Vagina (tissue), 2 donors: ENCODE measurements around the gene CTNNBL1.

Experiments
- POLR2AphosphoS5 ChIP-seq, 2 donors: sonication (generic); formaldehyde crosslinking; IDR thresholded peaks; one replicate each; pipeline ENCODE4 v1.9.0; 2017; ENCODE audit warnings: antibody characterized with exemption in 2 of 2, mild to moderate bottlenecking in 2 of 2, low read depth in 1 of 2; ENCODE audit not compliant: insufficient read depth in 1 of 2
- TF ChIP-seq, protein P1 (sequence below), 3 experiments: fragments of 450-650 bp in 2 of 3; fragments of 200-600 bp in 1 of 3; sonication (generic) in 1 of 3; IDR thresholded peaks; one replicate each; pipeline ENCODE4 v1.5.1; 2017 to 2019; ENCODE audit warnings: antibody characterized with exemption in 3 of 3, mild to moderate bottlenecking in 2 of 3, moderate library complexity in 2 of 3

DNA sequence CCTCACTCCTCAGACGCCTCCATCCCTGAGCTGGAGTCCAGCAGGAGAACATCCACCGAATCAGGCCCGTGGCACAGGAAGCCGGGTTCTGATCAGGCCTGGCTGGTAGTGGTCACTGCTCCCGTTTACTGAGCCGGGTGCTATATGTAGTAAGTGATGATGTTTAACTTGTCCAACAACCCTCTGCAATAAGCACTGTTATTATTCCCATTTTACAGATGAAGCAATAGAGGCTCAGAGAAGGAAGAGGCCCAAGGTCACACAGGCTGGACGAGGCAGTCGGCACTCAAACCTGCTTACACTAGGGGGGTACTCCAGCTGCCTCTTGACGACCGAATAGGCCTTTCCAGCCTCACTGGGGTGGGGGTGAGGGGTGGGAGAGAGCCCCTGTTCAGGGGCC lies 194.8 kb downstream of the CTNNBL1 start:
- TF ChIP-seq, protein P1, sequence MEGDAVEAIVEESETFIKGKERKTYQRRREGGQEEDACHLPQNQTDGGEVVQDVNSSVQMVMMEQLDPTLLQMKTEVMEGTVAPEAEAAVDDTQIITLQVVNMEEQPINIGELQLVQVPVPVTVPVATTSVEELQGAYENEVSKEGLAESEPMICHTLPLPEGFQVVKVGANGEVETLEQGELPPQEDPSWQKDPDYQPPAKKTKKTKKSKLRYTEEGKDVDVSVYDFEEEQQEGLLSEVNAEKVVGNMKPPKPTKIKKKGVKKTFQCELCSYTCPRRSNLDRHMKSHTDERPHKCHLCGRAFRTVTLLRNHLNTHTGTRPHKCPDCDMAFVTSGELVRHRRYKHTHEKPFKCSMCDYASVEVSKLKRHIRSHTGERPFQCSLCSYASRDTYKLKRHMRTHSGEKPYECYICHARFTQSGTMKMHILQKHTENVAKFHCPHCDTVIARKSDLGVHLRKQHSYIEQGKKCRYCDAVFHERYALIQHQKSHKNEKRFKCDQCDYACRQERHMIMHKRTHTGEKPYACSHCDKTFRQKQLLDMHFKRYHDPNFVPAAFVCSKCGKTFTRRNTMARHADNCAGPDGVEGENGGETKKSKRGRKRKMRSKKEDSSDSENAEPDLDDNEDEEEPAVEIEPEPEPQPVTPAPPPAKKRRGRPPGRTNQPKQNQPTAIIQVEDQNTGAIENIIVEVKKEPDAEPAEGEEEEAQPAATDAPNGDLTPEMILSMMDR (IDR thresholded peaks at IDR 0.05) = no peak
- TF ChIP-seq POLR2AphosphoS5 (IDR thresholded peaks at IDR 0.05; ENCODE audit: insufficient read depth in 1 of 2, low read depth in 1 of 2) = no peak
